BJ (cell line): ENCODE measurements around the gene PDHX. TPM values are rescaled to one million over a fixed set of nuclear protein-coding genes. Genes with fewer than 3 reads are reported as not detected.

Experiments used
- CTCF ChIA-PET: fragments of 350-600 bp; formaldehyde crosslinking; extraction: SDS; loops from one replicate; lab custom pipeline; 2021; ENCODE audit warnings: antibody characterized with exemption, inconsistent platforms; lab: Yijun Ruan, JAX
- POLR2A ChIA-PET: fragments of 300-600 bp; sonication (Branson Sonifier 250); formaldehyde crosslinking; extraction: SDS; loops from one replicate; lab custom pipeline; 2021; ENCODE audit warnings: antibody characterized with exemption; lab: Charles Lee
- DNase-seq: peaks from one replicate; pipeline ENCODE4 v3.0.0-alpha.2; 2011; ENCODE audit warnings: low read depth
- H3K27me3 ChIP-seq: 2 replicates; pipeline ENCODE4 v1.6.0; 2011; ENCODE audit warnings: low read length; ENCODE audit not compliant: control insufficient read depth, insufficient read depth
- H3K36me3 ChIP-seq: 2 replicates; pipeline ENCODE4 v1.5.1; 2011; ENCODE audit warnings: low read length; ENCODE audit not compliant: control insufficient read depth, insufficient read depth
- H3K4me3 ChIP-seq: 2 replicates; pipeline ENCODE4 v1.5.1; 2011; ENCODE audit warnings: low read depth, mild to moderate bottlenecking, control low read depth, low read length
- CTCF ChIP-seq: IDR thresholded peaks from 2 replicates; pipeline ENCODE4 v1.5.1; 2011; ENCODE audit warnings: low read depth, mild to moderate bottlenecking, control low read depth, inconsistent platforms, low read length, moderate library complexity; ENCODE audit not compliant: insufficient read depth
- polyA plus RNA-seq: library from polyadenylated mRNA; depleted of rRNA; stranded (reverse); fragments of >200 nt; gene quantifications from 2 replicates; pipeline ENCODE4 v1.2.3, GENCODE V29; 2011

Gene PDHX
- polyA plus RNA-seq, 1 experiment = 21.7 TPM

- ChIA-PET CTCF (interaction anchor here (0.6 to 1.1 kb wide), 3 partner anchors 17 to 392 kb away, joined by 3 to 4 read pairs (median 3); no protein-coding TSS in a partner anchor), POLR2A (no interaction called here)
- TF ChIP-seq CTCF = no peak
- H3K36me3 ChIP-seq = no peaks in the 10 kb centered on the region
- H3K4me3 ChIP-seq = no peak overlapping the region
- no peak for DNase-seq
- H3K27me3 ChIP-seq = no peaks in the 10 kb centered on the region
Observed at GRCh38 chr11:35040221-35040942, 124.0 kb downstream of the PDHX start.

DNA sequence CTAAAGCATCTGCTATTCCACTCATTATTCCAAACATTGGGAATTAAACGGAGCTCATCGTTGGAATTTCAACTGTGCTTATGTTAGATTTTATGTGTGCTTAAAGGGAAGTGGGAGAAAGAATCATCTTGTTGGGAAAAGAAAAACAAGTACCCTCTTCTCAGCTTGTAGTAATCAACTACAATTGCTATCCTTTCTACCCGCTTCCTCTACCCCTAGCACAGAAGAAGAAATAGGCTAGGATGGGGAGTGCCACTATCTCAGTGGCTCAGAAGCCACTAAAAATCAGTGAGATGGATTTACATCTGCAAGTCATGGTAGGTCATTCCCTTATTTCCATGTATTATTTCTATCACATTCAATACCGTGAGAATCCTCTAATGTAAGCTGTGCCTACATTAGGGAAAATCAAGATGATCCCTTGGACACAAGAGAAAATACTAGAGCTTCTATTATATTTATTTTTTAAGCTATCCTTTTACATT, 124.7 kb downstream of the PDHX start:
- CTCF ChIA-PET = interaction anchor here (1.0 to 1.1 kb wide), 3 partner anchors 10 to 22 kb away, joined by 3 to 4 read pairs (median 4); no protein-coding TSS in a partner anchor
- Histone ChIP-seq H3K4me3 (no peak overlapping the region), H3K27me3 (no peaks in the 10 kb centered on the region), H3K36me3 (no peaks in the 10 kb centered on the region)
- POLR2A ChIA-PET = no interaction called here
- DNase-seq = no peak
- TF ChIP-seq CTCF = no peak

DNA sequence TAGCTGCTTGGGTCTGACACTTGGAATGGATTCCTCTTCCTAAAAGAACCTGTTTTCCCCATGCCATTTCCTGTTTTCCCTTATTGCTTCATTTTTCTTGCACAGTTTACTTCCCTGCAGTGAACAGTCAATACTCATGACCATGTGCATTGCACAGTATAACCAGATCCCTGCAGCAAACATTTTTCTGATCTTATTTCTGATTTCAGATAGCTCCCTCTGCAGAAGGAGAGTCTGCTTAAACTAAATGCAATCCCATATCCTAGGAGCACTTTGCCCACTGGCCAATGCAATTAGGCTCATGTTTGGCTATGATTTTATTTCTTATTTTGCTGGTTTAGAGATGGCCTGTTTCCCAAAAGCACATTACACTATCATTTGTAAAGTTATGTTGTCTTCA, 125.8 kb downstream of the PDHX start:
- CTCF ChIA-PET = no interaction called here
- no peaks in the 10 kb centered on the region for H3K36me3 ChIP-seq
- no peak overlapping the region for H3K4me3 ChIP-seq
- DNase-seq = no peak
- no peak for TF ChIP-seq CTCF
- POLR2A ChIA-PET = no interaction called here
- no peaks in the 10 kb centered on the region for H3K27me3 ChIP-seq

GRCh38 chr11:35042913-35043312, 126.5 kb downstream of the PDHX start:
- Histone ChIP-seq H3K27me3 (no peaks in the 10 kb centered on the region), H3K36me3 (no peaks in the 10 kb centered on the region), H3K4me3 (no peak overlapping the region)
- ChIA-PET POLR2A (no interaction called here), CTCF (no interaction called here)
- no peak for TF ChIP-seq CTCF
- DNase-seq = no peak

DNA sequence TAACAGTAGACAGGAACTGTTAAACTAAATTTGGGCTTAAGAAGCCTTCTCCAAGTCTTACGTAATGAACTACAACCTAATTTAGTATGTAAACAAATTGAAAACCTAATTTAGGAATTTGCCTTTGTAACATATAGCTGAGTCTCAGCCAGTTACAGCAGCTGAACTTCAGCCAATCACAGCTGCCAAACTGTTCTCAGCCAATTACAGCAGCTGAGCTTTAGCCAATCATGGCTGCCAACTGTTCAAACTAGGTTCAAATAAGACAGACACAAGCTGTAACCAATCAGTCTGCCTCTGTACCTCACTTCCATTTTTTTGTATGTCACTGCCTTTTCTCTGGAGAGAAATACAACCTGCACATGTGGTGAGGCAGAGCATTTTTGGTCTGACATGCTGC, 127.5 kb downstream of the PDHX start:
- DNase-seq = no peak
- no peaks in the 10 kb centered on the region for H3K27me3 ChIP-seq
- TF ChIP-seq CTCF = no peak
- ChIA-PET POLR2A (no interaction called here), CTCF (interaction anchor here (1.2 kb wide), 1 partner anchor 36 kb away, joined by 3 read pairs; no protein-coding TSS in a partner anchor)
- no peak overlapping the region for H3K4me3 ChIP-seq
- no peaks in the 10 kb centered on the region for H3K36me3 ChIP-seq
